ENCODE measurements around the gene FASN. TPM values are rescaled to one million over a fixed set of nuclear protein-coding genes. Genes with fewer than 3 reads are reported as not detected.
A peak's percentile ranks its signal among the peaks of the same experiment; 100 is the strongest.

FASN gene
- total and polyA plus RNA-seq, 2 donors (not counting 1 experiment from before 2014, with no cell fraction given), result 19.4 to 35.6 TPM

GRCh38 chr17:82053130-82053529 is 44.9 kb downstream of the FASN start:
- no peak overlapping the region for H3K4me3 ChIP-seq (ENCODE audit: control extremely low read depth in 1 of 5, extremely low read depth in 1 of 5, insufficient read depth in 1 of 5, low read depth in 2 of 5, low read length in 4 of 5)
- ChIA-PET CTCF (no interaction called here), POLR2A (interaction anchor here (1.9 kb wide), 1 partner anchor 15 kb away, joined by 6 read pairs; the partner anchor contains the start of gene DCXR)
- peaks cover 19% of the 10 kb centered on the region for H4K20me1 ChIP-seq (ENCODE audit: control insufficient read depth, insufficient read depth, low read length, poor library complexity, severe bottlenecking)
- H3K4me2 ChIP-seq (replicated peaks; ENCODE audit: low read depth, low read length, poor library complexity, severe bottlenecking), result peak overlapping the region; percentile 99
- DNase-seq (no peak), ATAC-seq (ENCODE audit: low read depth) (no peak)
- H3K79me2 ChIP-seq (ENCODE audit: control insufficient read depth, insufficient read depth, low read length), result peaks cover 29% of the 10 kb centered on the region
- Mint-ChIP-seq H3K4me1 (peaks cover 11% of the 10 kb centered on the region), H3K4me3 (peak overlapping the region; percentile 80), H3K27ac (peak overlapping the region; percentile 15), H3K9me3 (ENCODE audit: insufficient read depth) (no peaks in the 10 kb centered on the region), H3K27me3 (no peaks in the 10 kb centered on the region)
- H3K9me3 ChIP-seq (ENCODE audit: control extremely low read depth in 1 of 3, control insufficient read depth in 2 of 3, insufficient read depth in 1 of 3, low read length in 2 of 3), result no peaks in the 10 kb centered on the region
- no peak overlapping the region for H3K27ac ChIP-seq (ENCODE audit: low read length in 2 of 2)
- intact Hi-C loops (cut with micrococcal nuclease), result no loop called here
- peaks cover 20 to 34% of the 10 kb centered on the region in 2 donors for H3K4me1 ChIP-seq (ENCODE audit: control insufficient read depth in 2 of 2, insufficient read depth in 2 of 2, low read length in 2 of 2)
- no peaks in the 10 kb centered on the region for H3K27me3 ChIP-seq (replicated peaks in 1 of 4; ENCODE audit: control extremely low read depth in 1 of 4, control insufficient read depth in 3 of 4, insufficient read depth in 4 of 4, low read length in 3 of 4)
- 96% methylated on average over 19 of the region's 19 CpGs for WGBS (ENCODE audit: insufficient coverage)
- H3K36me3 ChIP-seq (replicated peaks in 1 of 2; ENCODE audit: control extremely low read depth in 1 of 2, control insufficient read depth in 1 of 2, extremely low read depth in 1 of 2, insufficient read depth in 2 of 2, low read length in 1 of 2), result peaks cover 0 to 31% of the 10 kb centered on the region in 2 experiments
- H3K9ac ChIP-seq (ENCODE audit: low read length), result no peak overlapping the region
- TF ChIP-seq EZH2 (IDR thresholded peaks at IDR 0.05; ENCODE audit: borderline replicate concordance, insufficient read depth, low read depth, low read length, poor library complexity, severe bottlenecking), result no peak
- TF ChIP-seq CTCF (IDR thresholded peaks at IDR 0.05), result no peak
- H2AFZ ChIP-seq (ENCODE audit: insufficient read depth, low read depth, low read length, poor library complexity, severe bottlenecking), result no peak overlapping the region

GRCh38 chr17:82052638-82053059 is 45.4 kb downstream of the FASN start:
- H3K9me3 Mint-ChIP-seq (ENCODE audit: insufficient read depth), result no peaks in the 10 kb centered on the region
- no peaks in the 10 kb centered on the region for H3K27me3 Mint-ChIP-seq
- H4K20me1 ChIP-seq (ENCODE audit: control insufficient read depth, insufficient read depth, low read length, poor library complexity, severe bottlenecking), result peaks cover 19% of the 10 kb centered on the region
- peak overlapping the region; percentile 76 for H3K9ac ChIP-seq (ENCODE audit: low read length)
- no peaks in the 10 kb centered on the region for H3K27me3 ChIP-seq (replicated peaks in 1 of 4; ENCODE audit: control extremely low read depth in 1 of 4, control insufficient read depth in 3 of 4, insufficient read depth in 4 of 4, low read length in 3 of 4)
- ChIA-PET POLR2A (interaction anchor here (1.9 kb wide), 2 partner anchors 15 to 46 kb away, joined by 5 to 6 read pairs; partner anchors contain the start of genes DCXR and FASN), CTCF (no interaction called here)
- peak overlapping the region; percentile 32 for H3K27ac Mint-ChIP-seq
- DNase-seq (no peak), ATAC-seq (ENCODE audit: low read depth) (no peak)
- peaks cover 20 to 34% of the 10 kb centered on the region in 2 donors for H3K4me1 ChIP-seq (ENCODE audit: control insufficient read depth in 2 of 2, insufficient read depth in 2 of 2, low read length in 2 of 2)
- peak overlapping the region; percentile 80 for H3K4me3 Mint-ChIP-seq
- no peak for TF ChIP-seq CTCF (IDR thresholded peaks at IDR 0.05)
- no peak for TF ChIP-seq EZH2 (IDR thresholded peaks at IDR 0.05; ENCODE audit: borderline replicate concordance, insufficient read depth, low read depth, low read length, poor library complexity, severe bottlenecking)
- H3K9me3 ChIP-seq (ENCODE audit: control extremely low read depth in 1 of 3, control insufficient read depth in 2 of 3, insufficient read depth in 1 of 3, low read length in 2 of 3), result no peaks in the 10 kb centered on the region
- H3K36me3 ChIP-seq (replicated peaks in 1 of 2; ENCODE audit: control extremely low read depth in 1 of 2, control insufficient read depth in 1 of 2, extremely low read depth in 1 of 2, insufficient read depth in 2 of 2, low read length in 1 of 2), result peaks cover 0 to 27% of the 10 kb centered on the region in 2 experiments
- H3K27ac ChIP-seq (ENCODE audit: low read length in 2 of 2), result peak overlapping the region in 1 of 2 donors; percentile 23
- 45% methylated on average over 19 of the region's 19 CpGs for WGBS (ENCODE audit: insufficient coverage)
- H3K4me3 ChIP-seq (ENCODE audit: control extremely low read depth in 1 of 5, extremely low read depth in 1 of 5, insufficient read depth in 1 of 5, low read depth in 2 of 5, low read length in 4 of 5), result peak overlapping the region in 4 of 5 experiments; percentile 59 to 88 (median 70)
- peak overlapping the region; percentile 99 for H3K4me2 ChIP-seq (replicated peaks; ENCODE audit: low read depth, low read length, poor library complexity, severe bottlenecking)
- no peak overlapping the region for H2AFZ ChIP-seq (ENCODE audit: insufficient read depth, low read depth, low read length, poor library complexity, severe bottlenecking)
- H3K79me2 ChIP-seq (ENCODE audit: control insufficient read depth, insufficient read depth, low read length), result peaks cover 29% of the 10 kb centered on the region
- H3K4me1 Mint-ChIP-seq, result peaks cover 12% of the 10 kb centered on the region
- intact Hi-C loops (cut with micrococcal nuclease), result no loop called here

Measured in B cell (primary cell).